ENCODE results near the gene OAF.
A peak's percentile ranks its signal among the peaks of the same experiment; 100 is the strongest.

Gene OAF

DNA sequence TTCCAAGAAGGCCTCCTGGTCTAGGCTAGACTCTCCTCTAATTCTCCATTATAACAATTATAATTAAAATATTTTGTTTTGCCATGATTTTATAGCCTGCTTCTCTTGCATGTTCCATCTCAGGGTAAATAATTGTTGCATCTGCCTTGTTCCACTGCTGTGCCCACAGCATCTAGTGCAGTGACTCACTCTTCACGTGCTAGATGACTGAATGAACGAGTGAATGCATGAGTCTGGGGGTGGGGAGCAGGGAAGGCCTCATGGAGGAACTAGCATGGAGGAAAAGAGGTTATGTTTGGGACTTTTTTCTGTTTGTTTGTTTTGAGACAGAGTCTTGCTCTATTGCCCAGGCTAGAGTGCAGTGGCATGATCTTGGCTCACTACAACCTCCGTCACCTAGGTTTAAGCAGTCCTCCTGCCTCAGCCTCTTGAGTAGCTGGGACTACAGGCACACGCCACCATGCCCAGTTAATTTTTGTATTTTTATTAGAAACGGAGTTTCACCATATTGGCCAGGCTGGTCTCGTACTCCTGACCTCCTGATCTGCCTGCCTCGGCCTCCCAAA lies 5.2 kb upstream of the OAF start:
- DNase-seq = peak; percentile 21

DNA sequence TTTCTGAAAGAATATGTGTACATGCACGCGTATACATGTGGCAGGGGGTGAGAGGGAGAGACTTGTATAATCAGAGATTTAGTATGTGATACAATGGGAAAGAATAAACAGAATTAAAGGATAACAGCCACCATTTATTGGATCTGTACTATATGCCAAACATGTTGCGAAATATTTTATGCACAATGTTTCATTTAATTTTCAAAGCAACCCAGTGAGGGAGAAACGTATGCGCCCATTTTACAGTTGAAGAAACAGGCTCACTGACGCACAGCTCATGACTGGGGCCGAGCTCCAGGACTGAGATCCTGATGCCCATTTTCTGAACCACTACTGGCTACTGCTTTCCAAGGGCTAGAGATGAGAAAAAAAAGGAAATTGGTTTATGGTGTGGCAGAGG lies 3.3 kb upstream of the OAF start:
- DNase-seq = no peak

DNA sequence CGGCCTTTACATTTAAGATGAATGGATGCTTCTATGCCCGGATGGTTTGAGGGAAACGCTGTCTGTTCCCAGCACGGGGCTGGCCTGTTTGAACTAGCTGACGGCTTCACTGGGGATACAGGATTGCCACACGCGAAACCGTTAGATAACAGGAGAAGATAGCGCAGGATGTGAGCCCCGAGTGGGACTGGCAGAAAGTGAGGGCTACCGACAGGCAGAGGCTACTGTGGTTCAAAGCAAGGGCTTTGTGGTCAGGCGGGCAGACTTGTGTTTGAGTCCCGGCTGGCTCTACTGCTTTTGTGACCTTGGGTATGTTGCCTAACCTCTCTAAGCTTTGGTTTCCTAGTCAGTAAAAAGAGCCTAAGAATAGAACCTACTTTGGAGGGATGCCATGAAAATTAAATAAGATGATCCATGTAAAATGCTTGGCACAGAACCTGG lies 2.8 kb upstream of the OAF start:
- DNase-seq = no peak

DNA sequence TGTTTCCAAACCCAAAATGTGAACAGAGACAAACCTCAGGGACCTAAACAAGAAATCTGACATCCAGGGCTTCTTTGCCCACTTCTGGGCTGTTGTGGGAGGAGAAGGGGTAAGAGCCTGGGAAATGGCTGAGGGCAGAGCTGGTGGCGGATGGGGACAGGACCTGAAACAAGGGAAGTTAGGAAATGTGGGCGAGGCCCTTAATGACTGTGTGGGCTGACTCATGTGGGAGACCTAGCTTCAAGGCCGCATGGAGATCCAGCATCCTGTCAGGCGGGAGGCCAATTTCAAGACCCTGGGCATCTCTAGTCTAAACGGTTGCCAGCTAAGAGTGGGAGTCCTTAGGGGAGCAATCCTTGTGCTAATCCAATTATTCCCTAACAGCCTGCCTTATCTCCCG lies 2.1 kb upstream of the OAF start:
- DNase-seq = peak; percentile 62

DNA sequence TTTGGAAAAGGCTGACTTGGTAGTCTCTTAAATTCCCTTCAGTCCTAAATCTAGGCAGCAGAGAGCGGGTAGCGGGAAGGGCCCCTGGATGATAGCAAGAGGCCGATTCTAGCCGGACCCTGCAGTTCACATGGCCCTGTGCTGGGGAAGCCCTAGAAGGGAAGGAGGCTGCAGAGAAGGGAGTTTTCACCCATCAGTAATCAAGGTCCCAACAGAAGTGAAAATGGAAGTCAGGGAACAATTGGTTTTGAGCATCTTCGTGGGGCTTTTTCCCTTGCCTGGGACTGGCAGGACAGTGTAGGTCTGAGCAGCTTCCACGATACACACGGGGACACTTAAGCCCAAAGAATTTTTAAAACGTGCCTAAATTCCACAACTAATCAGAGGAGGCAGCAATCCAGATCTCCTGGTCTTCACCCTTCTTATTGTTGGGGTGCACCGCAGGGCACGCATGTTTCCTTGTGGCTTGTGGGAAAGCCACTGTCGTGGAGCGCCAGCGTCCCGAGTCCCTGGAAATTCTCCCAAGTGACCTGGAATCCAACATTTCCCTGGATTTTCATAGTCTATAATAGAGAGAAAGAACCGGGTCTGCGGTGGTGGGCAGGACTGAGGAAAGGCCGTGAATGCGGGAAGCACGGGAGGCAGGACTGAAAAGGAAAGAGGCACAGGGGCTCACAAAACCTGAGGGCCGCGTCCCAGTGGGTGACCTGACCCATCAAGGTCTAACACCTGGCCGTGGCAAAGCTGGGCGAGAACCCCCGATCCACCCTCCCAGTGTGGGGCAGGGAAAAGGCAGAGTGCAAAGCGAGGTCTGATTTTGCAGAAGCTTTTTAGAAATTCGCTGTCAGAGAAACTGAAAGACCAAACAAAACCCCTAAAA lies 846 bp upstream of the OAF start:
- DNase-seq = no peak

DNA sequence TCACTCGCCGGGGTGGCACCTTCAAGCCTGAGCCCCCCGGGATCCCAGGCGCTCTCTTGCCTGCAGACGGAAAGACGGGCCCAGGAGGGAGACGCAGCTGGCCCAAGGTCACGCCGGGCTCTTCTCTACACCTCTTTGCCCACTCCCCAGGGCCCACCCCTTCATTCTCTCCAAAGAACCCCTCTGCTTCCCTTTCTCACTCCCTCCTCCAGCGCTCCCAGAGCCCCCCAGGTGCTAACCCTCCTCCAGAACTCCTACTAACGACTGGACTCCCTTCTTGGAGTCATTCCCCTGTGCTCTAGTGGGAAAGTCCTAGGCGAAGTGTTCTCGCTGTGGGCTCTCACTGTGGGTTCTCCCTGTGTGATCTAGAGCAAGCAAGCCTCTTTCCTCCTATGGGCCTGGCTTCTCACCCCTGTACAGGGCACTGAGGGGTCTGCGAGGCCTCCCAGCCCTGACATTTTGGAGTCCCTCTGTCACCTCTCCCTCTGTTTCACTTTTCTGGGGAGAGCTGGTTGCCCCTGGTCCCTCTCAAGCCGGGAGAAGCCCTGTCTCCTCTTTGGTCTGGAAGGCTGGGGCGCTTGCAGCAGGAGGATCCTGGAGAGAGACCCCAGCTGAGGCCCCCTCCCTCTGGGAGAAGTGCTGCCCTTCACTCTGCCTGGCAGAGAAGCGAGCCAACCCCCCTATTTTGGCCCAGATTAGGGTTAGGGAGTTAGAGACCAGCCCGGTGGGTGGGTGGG lies 858 bp downstream of the OAF start:
- DNase-seq = no peak

DNA sequence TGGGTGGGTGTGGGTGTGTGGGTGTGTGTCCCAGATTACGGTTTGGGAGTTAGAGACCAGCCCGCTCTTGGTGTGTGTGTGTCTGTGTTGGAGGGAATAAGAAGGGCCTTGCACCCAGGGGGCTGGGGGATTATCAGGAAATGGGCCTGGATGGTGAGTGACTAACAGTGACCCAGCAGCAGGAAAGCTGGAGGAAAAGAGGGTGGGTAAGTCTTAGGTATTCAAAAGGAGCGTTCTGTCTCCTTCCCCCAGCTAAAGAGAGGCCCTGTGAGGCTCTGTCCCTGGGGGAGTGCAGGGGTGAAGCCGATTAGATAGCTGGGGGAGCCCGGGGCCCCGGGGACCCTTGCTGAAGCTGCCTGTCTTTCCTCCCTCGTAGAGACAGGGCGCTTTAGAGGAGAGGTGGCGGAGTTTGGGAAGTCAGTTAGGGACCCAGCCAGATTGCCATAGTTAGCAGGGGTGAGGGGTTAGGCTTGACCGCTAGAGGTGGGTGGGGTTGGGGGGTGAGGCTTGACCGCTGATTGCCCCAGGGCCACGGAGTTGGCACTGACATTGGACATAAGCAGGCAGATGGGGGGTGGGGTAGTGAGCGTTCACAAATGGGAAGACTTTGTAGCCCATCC lies 1.5 kb downstream of the OAF start:
- no peak for DNase-seq

DNA sequence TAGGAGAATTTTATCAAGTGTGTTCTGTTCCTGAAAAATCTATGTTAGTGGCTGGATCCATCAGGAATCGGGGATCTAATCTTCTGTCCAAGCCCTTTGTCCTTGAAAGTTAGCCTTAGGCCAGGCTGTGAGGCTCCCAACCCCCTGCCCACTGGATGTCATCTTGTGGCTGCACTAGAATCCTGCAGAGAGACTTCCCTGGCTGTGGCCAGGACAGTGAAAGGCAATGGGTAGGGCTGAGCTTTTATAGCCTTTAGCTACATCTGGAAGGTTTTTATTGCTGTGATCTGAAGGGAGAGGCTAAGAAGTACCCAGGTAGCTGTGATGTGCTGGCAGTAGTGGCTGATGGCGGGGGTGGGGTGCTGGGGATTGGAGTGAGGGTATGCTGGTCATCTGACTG lies 2.1 kb downstream of the OAF start:
- no peak for DNase-seq

DNA sequence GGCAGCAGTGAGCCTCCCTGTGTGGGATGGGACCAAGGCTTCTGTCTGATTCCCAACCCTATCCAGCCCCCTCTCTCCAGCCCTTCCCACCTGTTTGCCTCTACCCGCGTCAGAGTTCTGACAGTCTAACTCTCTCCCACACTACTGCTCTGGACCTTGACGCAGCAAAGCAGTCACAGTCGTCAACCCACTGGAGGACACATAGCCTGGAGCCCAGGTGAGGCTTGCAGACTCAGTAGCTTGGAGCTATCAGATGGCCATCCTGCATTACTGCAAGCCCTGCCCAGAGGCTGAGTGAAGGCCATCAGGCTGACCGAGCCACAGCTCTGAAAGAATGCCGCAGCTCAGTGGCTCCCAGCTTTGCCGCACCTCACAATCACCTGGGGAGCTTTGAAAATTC lies 3.7 kb downstream of the OAF start:
- no peak for DNase-seq

DNA sequence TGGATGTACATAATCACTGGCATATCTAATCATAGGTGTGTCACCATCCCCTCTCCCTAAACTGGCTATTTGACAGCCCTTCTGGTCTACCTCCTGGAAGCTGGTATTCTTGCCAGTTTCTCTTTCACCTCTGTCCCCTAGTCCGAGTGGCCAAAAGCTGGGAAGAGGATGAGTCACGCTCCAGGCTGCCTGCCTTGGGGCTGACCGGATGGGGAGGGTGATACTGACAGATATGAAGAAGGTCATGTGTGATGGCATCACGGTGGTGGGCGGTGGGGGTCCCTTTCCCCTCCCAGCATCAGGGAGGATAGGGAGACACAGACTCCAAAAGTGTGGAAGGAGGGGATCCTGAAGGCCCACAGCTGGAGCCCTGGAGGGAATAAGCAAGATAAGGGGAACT lies 4.8 kb downstream of the OAF start:
- no peak for DNase-seq

DNA sequence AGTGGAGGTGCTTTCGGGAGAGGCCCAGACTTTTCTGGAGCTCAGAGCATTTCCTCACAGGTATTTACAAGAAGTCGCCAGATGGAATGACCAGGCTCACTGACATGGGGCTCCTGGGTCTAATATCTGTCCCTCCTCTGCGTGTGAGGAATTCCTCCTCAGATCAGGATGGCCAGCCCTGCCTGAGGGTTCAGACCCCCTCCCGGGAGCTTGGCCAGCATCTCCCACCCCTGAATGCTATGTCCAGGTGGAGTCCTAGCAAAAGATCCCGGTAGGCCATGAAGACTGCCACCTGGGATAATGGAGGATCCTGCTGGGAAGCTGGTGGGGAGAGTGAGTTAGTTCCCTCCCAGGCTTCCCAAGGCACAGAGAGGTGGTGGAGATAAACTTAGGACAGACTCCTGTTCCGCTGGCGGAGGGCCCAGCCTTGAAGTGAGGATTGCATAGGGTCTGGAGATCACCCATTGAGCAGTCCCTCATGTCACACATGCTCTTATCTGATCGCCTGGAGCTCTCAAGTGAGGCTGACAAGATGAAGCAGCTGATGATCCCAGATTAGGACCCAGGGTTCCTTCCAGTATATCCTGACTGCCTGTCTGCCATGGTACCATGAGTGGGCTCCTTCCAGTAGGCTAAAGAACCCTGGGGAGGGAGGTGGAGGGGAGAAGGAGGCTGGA lies 5.7 kb downstream of the OAF start:
- DNase-seq = no peak

DNA sequence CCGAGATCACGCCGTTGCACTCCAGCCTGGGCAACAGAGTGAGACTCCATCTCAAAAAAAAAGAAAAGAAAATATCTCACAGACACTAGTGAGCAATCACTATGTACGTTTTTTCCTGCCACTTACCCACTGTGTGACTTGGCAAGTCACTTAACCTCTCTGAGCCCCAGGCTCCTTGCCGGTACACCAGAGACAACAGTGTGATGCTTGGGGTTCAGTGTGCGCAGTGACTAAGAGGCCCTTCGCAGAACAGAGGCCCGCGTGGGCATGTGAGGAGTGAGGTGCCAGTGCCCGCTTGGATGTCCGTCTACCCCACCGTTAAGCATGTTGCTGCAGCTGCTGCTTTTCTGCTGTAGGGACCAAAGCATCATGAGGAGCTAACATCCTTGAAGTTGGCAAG lies 6.7 kb downstream of the OAF start:
- no peak for DNase-seq

DNA sequence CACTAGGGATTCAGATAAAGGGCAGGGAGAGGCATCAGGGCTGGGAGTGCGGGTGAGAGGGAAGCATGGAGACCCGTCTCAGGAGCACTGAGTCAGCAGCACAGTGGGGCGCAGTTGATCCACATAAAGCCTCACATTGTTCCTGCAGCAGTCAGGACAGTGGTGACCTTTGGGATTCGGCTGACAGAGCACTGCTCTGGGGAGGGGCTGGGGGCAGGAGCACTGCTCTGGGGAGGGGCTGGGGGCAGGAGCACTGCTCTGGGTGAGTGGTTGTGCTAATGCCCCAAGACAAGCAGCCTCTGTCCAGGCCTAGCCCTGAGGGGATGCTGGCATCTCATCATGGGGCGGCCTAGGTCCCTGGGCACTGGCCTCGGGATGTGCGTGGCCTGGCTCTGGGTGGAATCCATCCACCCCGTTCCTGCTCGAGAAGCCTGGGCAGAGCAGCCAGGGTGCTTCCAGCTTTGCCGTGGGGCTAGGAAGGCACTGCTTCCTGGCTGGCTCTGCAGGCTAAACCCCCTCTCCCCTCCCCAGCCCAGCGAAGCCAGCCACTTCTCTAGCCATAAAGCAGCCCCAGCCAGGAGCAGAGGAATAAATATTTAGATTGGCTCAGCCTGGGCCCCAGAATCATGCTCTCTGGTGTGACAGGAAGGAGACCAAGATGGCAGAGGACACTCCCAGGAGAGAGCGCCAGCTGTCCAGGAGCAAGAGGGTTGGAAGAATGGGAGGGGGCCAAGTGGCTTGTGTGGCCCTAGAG lies 7.3 kb downstream of the OAF start:
- no peak for DNase-seq

DNA sequence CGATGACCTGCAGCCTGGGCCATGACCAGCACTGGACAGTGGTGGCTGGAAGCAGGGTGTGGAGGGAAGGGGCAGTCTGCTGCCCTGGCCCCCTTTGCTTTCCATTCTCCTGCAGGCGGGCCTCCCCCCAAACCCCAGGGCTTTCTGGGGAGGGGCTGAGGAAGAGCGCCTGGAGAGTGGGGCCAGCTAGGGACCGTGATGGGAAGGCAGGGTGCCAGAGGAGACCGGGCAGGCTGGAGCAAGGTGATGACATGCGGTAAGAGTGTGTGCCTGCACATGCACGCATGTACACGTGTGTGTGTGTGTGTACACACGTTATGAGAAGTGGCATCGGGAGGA lies 7.8 kb downstream of the OAF start:
- no peak for DNase-seq

DNA sequence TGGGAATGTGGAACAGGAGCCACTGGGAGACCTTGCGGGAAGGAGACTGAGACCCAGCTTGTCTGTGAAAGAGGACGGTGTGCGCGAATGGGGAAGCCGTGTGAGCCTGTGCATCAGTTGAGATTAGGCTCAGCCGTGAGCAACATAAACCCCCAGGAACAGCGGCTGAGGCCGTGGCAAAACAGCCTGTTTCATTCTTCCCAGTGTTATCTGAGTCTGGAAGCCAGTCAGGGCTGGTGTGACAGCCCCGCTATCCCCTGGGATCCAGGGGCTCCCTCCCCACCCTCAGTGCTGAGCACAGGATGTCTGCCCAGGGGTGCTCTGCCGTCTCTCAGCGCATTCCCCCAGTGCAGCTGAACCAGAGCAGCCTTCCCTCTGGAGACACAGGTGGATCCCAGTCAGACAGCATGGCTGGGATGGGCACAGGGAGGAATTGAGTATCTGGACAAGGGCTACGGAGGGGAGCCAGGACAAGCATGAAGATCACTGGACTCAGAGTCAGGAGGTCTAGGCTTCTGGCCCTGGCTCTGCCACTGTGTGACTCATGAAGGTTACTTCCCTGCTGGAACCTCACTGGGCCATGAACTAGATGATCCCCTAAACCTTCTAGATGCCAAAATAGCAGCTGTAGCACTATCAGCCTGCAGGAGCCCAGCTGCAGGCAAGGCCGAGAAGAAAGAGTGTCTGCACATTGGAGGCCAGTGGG lies 8.6 kb downstream of the OAF start:
- DNase-seq = no peak

DNA sequence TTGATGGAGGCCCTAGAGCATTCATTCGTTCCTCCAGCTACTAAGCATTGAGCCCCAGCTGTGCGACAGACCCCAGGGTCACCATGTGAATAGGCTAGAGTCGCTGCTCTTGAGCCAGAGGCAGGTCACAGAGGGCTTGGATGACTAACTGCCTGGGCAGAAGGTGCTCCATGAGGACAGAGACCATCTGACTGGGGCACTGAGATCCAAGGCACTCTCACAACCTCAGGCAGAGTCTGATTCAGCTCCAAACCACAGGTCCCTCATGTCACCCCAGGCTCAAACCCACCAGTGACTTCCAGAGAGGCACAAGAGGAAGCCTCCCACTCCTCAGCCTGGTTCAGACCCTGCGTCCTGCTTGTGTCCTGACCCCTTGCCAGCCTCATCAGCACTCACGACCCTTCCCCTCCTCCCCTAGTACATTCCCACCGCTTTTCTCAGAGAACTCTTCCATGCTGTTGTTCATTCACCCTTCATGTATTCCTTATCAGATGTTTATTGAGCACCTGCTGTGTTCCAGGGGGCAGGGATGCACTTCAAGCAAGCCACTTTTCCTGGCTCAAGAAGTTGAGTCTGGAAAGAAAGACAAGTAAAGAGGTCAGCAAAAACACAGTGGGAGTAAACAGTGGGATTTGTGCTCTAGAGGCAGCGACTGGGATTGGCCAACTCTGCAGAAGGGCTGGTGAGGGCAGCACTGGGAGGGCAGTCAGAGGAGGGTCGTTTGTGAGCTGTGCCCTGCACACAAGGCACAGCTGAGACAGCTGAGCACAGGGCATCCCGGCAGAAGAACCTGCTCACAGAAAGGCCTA lies 9.3 kb downstream of the OAF start:
- DNase-seq = no peak

DNA sequence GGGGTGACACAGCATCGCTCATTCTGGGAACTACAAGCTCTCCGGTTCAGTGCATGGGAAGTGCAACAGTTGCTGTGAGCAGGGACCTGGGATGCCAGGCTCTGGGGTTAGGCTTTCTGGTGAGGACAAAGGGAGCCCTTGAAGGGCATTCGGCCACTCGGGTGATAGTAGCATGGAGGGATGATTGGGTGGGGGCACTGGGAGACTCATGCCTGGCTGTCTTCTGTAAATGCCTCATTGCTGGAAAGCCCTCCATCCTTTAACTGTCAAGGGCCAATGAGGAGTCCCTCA lies 9.9 kb downstream of the OAF start:
- no peak for DNase-seq

DNA sequence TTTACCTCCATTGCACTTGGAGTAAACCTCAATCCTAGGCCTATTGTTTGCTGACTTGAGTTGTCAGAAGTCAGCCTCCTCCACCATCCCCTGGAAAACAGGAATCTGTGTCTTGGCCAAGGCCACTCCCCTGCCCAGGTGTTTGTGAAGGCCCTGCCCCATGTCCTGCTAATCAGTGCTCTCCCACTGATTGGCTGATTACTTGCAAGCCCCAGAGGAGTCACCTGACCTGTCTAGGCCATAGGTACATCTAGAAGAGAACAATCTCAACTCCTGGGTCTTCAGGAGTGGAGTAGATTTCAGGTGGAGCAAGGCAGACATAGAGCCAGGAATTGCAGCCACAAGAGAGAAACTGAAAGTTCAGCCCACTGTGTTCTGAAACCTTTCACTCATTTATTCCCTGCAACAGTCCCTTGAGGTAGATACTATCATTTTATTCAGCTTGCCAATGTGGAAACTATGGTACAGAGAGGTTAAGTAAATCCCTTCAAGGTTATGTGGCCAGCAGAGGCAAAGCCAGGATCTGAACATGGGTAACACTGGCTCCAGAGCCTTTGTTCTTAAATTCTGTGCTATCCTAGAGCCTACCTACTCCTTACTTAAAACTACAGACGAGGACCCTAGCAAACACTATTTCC lies 10.4 kb downstream of the OAF start:
- no peak for DNase-seq

DNA sequence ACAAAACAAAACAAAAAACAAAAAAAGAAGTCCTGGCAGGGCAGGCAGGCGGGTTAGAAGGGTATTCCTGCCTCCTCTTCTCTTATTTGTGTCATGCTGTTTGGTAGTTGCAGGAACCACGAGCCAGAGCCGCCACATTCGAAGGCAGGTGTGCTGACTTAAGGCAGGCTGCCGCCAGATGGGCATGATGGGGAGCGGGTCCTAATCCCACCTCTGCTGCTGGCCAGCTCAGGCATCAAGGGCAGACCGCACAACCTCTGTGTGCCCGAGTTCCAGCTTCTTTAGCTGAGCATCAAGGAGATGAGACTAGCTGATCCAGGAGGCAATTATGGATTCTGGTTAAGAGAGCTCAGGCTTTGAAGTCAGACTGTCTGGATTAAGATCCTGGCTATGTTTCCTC lies 12.1 kb downstream of the OAF start:
- no peak for DNase-seq

DNA sequence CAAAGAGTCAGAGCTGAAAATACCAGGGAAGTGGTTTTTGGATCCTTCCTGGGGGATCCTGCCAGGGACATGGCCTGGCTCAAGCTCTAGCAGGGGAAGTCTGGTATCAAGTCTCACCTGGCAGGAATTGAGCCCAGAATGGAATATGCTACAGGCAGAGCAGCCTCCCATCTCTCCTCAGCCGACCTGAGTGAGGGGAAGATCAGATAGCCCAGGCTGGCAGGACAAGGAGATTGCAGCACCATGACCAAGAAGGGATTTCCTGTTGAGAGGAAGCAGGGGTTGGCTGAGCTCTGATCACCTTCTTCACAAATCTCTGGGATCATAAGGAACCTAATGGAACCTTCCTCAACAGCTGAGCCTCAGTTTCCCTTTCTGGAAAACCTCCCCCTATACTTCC lies 13.0 kb downstream of the OAF start:
- DNase-seq = no peak

DNA sequence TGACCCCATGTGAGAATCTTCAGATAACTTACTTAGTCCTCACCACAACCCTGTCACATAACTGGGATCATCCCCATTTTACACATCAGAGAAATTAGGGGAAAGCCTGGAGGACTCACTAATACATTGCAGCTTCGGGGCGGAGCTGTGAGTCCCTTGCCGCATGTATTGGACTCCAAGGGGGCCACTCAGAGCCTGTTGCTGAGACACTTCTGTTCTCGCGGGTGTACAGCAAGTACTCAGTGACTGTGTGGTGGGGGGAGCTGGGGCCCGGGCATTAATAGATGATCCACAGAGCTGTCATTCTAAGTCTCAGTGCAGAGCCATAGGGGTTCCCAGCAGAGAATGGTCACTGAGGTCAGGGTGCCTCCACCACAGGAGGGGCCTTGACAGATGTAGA lies 13.5 kb downstream of the OAF start:
- no peak for DNase-seq
